Spleen (tissue), 11 donors: ENCODE measurements around the gene MYL9. TPM values are rescaled to one million over a fixed set of nuclear protein-coding genes. Genes with fewer than 3 reads are reported as not detected.

ENCODE experiments used
- DNase-seq: peaks from one replicate; pipeline ENCODE4 v3.0.0-alpha.2; 2020
- H3K27ac ChIP-seq, 8 donors: fragments of 200-600 bp; sonication (generic) in 7 of 8; 1 replicate in 4 of 8; 2 replicates in 4 of 8; pipeline versions ENCODE4 v1.5.0 to v1.8.0; 2016 to 2021; ENCODE audit warnings: inconsistent platforms in 4 of 8, mild to moderate bottlenecking in 4 of 8, moderate library complexity in 1 of 8
- H3K27me3 ChIP-seq, 7 donors: fragments of 200-600 bp; sonication (generic) in 6 of 7; replicated peaks in 1 of 7; 1 replicate in 4 of 7; 2 replicates in 3 of 7; pipeline versions ENCODE4 v1.5.0 to v1.8.0; 2016 to 2021; ENCODE audit warnings: inconsistent platforms in 3 of 7, mild to moderate bottlenecking in 1 of 7
- H3K36me3 ChIP-seq, 6 donors: fragments of 200-600 bp; sonication (generic) in 5 of 6; 1 replicate in 4 of 6; 2 replicates in 2 of 6; pipeline versions ENCODE4 v1.5.0 to v1.8.0; 2016 to 2021; ENCODE audit warnings: inconsistent platforms in 2 of 6
- H3K4me1 ChIP-seq, 6 donors: fragments of 200-600 bp; sonication (generic) in 5 of 6; 1 replicate in 3 of 6; 2 replicates in 3 of 6; pipeline versions ENCODE4 v1.5.0 to v1.8.0; 2016 to 2021; ENCODE audit warnings: inconsistent platforms in 3 of 6
- H3K4me3 ChIP-seq, 8 donors: fragments of 200-600 bp; sonication (generic) in 7 of 8; 1 replicate in 4 of 8; 2 replicates in 4 of 8; pipeline versions ENCODE4 v1.5.0 to v1.8.0; 2016 to 2021; ENCODE audit warnings: inconsistent platforms in 4 of 8, mild to moderate bottlenecking in 4 of 8, moderate library complexity in 2 of 8
- H3K9me3 ChIP-seq, 8 donors: fragments of 200-600 bp; sonication (generic) in 7 of 8; 1 replicate in 4 of 8; 2 replicates in 4 of 8; pipeline versions ENCODE4 v1.5.0 to v1.8.0; 2016 to 2021; ENCODE audit warnings: inconsistent platforms in 4 of 8
- POLR2A ChIP-seq, 3 donors: fragments of 450-650 bp; IDR thresholded peaks; one replicate each; pipeline ENCODE4 v1.5.1; 2017; ENCODE audit warnings: antibody characterized with exemption in 3 of 3, mild to moderate bottlenecking in 1 of 3
- POLR2AphosphoS5 ChIP-seq, 3 donors: sonication (generic); formaldehyde crosslinking; IDR thresholded peaks; one replicate each; pipeline ENCODE4 v1.5.1; 2017; ENCODE audit warnings: antibody characterized with exemption in 3 of 3
- WGBS, 5 donors: extraction: QIAGEN DNeasy Blood & Tissue Kit in 3 of 5; methylation state at CpG; one replicate each; pipeline versions ENCODE4 v1.1.5 to v1.1.7; 2013 to 2018; 5-methylcytosine and 5-hydroxymethylcytosine counted together
- intact Hi-C: fragments of 100-400 bp; cut with DNase I; formaldehyde crosslinking; loops from one replicate; pipeline ENCODE4 v1.15.0; 2023; ENCODE audit warnings: low total_unique reads
- polyA plus RNA-seq, 3 donors: library from polyadenylated mRNA; stranded (reverse); fragments of 200-250 nt; gene quantifications; one replicate each; pipeline ENCODE4 v1.2.1, GENCODE V29; 2013
- total RNA-seq, 7 donors: library from RNA; depleted of rRNA in 3 of 7; stranded (reverse); fragments of >200 nt in 3 of 7; fragmentation: NEBNext Ultra II Directional in 4 of 7; extraction: Animal tissue kit (Norgen Biotek cat#: 25700) in 4 of 7; gene quantifications; one replicate each; pipeline versions ENCODE4 v1.1.0 to v1.2.1, GENCODE V29; 2016 to 2021
- TF ChIP-seq, protein P1 (sequence below), 11 experiments: fragments of 200-600 bp in 7 of 11; fragments of 450-650 bp in 4 of 11; sonication (generic) in 4 of 11; IDR thresholded peaks in 8 of 11; conservative IDR thresholded peaks in 3 of 11; 1 replicate in 7 of 11; 2 replicates in 4 of 11; pipeline versions ENCODE4 v1.4.0 to v1.8.0; 2016 to 2021; ENCODE audit warnings: antibody characterized with exemption in 11 of 11, inconsistent platforms in 4 of 11, mild to moderate bottlenecking in 1 of 11
- donor health status: healthy with polysubstance abuse.
- donor health status: DM: no; HTN: no; CAD: no; lungs with moderate emphysema.
- donor health status: DM: no; HTN: no; CAD: no.
- donor health status: Bipolar disorder and iron deficiency.
- donor health status: healthy.
- donor health status: DM: no; HTN: no; CAD: no.
- donor health status: DM: yes; HTN: yes; CAD: no.

MYL9 gene
- total and polyA plus RNA-seq, 10 donors: 30.4 to 369 (median 83.2) TPM

- Histone ChIP-seq H3K4me1 (peaks cover 0 to 68% (median 27%) of the 10 kb centered on the region in 6 donors), H3K9me3 (no peaks in the 10 kb centered on the region), H3K27ac (no peak overlapping the region), H3K4me3 (no peak overlapping the region), H3K36me3 (peaks cover 0 to 50% (median 0%) of the 10 kb centered on the region in 6 donors), H3K27me3 (no peaks in the 10 kb centered on the region)
- WGBS, 5 donors: 79 to 94% (median 87%) methylated on average over 9 to 12 of the region's 12 CpGs
- DNase-seq: peak; percentile 4
- intact Hi-C loops: no loop called here
- TF ChIP-seq POLR2AphosphoS5 (IDR thresholded peaks at IDR 0.05) (no peak), POLR2A (IDR thresholded peaks at IDR 0.05) (no peak)
- TF ChIP-seq, protein P1, sequence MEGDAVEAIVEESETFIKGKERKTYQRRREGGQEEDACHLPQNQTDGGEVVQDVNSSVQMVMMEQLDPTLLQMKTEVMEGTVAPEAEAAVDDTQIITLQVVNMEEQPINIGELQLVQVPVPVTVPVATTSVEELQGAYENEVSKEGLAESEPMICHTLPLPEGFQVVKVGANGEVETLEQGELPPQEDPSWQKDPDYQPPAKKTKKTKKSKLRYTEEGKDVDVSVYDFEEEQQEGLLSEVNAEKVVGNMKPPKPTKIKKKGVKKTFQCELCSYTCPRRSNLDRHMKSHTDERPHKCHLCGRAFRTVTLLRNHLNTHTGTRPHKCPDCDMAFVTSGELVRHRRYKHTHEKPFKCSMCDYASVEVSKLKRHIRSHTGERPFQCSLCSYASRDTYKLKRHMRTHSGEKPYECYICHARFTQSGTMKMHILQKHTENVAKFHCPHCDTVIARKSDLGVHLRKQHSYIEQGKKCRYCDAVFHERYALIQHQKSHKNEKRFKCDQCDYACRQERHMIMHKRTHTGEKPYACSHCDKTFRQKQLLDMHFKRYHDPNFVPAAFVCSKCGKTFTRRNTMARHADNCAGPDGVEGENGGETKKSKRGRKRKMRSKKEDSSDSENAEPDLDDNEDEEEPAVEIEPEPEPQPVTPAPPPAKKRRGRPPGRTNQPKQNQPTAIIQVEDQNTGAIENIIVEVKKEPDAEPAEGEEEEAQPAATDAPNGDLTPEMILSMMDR (IDR thresholded peaks at IDR 0.05 in 8 of 11, conservative IDR thresholded peaks at IDR 0.05 in 3 of 11): no peak
Measured at GRCh38 chr20:36547186-36548005, 6.1 kb downstream of the MYL9 start.

DNA sequence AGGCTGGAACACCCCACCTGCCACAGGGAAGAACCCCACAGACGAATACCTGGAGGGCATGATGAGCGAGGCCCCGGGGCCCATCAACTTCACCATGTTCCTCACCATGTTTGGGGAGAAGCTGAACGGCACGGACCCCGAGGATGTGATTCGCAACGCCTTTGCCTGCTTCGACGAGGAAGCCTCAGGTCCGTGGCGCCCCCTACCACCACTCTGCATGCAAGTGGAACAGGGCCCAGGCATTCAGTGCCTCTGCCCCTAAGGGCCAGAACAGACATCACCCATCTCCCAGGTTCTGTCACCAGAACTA is 6.6 kb downstream of the MYL9 start:
- H3K9me3 ChIP-seq: no peaks in the 10 kb centered on the region
- TF ChIP-seq POLR2A (IDR thresholded peaks at IDR 0.05): no peak
- TF ChIP-seq, protein P1 (IDR thresholded peaks at IDR 0.05 in 8 of 11, conservative IDR thresholded peaks at IDR 0.05 in 3 of 11): no peak
- no peak for TF ChIP-seq POLR2AphosphoS5 (IDR thresholded peaks at IDR 0.05)
- DNase-seq: peak; percentile 59
- H3K27ac ChIP-seq: no peak overlapping the region
- H3K27me3 ChIP-seq: no peaks in the 10 kb centered on the region
- no peak overlapping the region for H3K4me3 ChIP-seq
- H3K4me1 ChIP-seq: peaks cover 0 to 62% (median 25%) of the 10 kb centered on the region in 6 donors
- intact Hi-C loops: no loop called here
- 68 to 84% (median 80%) methylated on average over 12 of the region's 12 CpGs for WGBS, 5 donors
- peaks cover 0 to 50% (median 0%) of the 10 kb centered on the region in 6 donors for H3K36me3 ChIP-seq

DNA sequence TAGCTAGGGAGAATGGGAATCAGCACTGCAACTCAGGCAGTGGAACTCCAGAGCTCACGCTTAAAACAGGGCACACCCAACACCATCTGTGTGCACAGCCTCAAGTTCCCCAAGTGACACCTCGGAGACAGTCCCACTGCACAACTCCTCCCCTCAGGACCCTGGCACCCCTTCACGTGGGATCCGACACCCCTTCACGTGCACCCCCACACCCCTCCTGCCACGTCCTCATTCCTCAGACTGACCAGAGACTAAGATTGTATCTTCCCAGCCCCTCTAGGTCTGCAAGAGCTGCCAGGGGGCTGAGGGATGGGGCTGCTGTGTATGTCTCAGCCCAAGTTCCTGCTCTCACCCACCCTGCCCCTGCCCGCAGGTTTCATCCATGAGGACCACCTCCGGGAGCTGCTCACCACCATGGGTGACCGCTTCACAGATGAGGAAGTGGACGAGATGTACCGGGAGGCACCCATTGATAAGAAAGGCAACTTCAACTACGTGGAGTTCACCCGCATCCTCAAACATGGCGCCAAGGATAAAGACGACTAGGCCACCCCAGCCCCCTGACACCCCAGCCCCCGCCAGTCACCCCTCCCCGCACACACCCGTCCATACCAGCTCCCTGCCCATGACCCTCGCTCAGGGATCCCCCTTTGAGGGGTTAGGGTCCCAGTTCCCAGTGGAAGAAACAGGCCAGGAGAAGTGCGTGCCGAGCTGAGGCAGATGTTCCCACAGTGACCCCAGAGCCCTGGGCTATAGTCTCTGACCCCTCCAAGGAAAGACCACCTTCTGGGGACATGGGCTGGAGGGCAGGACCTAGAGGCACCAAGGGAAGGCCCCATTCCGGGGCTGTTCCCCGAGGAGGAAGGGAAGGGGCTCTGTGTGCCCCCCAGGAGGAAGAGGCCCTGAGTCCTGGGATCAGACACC is 7.6 kb downstream of the MYL9 start:
- Histone ChIP-seq H3K9me3 (no peaks in the 10 kb centered on the region), H3K36me3 (peaks cover 0 to 50% (median 0%) of the 10 kb centered on the region in 6 donors), H3K27me3 (no peaks in the 10 kb centered on the region), H3K4me1 (peaks cover 0 to 52% (median 21%) of the 10 kb centered on the region in 6 donors), H3K27ac (peak overlapping the region in 1 of 8 donors; percentile 54), H3K4me3 (no peak overlapping the region)
- intact Hi-C loops: no loop called here
- TF ChIP-seq POLR2A (IDR thresholded peaks at IDR 0.05) (no peak), POLR2AphosphoS5 (IDR thresholded peaks at IDR 0.05) (no peak)
- TF ChIP-seq, protein P1 (IDR thresholded peaks at IDR 0.05 in 8 of 11, conservative IDR thresholded peaks at IDR 0.05 in 3 of 11): no peak
- 85 to 93% (median 88%) methylated on average over 22 to 23 of the region's 23 CpGs for WGBS, 5 donors
- peak; percentile 54 for DNase-seq

DNA sequence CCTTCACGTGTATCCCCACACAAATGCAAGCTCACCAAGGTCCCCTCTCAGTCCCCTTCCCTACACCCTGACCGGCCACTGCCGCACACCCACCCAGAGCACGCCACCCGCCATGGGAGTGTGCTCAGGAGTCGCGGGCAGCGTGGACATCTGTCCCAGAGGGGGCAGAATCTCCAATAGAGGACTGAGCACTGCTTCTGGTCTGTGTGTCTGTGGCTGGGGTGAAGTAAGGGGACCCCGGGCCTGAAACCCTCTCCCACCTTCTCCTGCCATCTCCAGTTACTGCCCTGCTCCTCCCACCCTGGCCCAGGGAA is 8.3 kb downstream of the MYL9 start:
- H3K4me3 ChIP-seq: no peak overlapping the region
- DNase-seq: no peak
- intact Hi-C loops: no loop called here
- TF ChIP-seq POLR2A (IDR thresholded peaks at IDR 0.05) (no peak), POLR2AphosphoS5 (IDR thresholded peaks at IDR 0.05) (peak in 2 of 3 donors; percentile 23 to 31)
- TF ChIP-seq, protein P1 (IDR thresholded peaks at IDR 0.05 in 8 of 11, conservative IDR thresholded peaks at IDR 0.05 in 3 of 11): no peak
- peaks cover 0 to 46% (median 15%) of the 10 kb centered on the region in 6 donors for H3K4me1 ChIP-seq
- peaks cover 0 to 50% (median 0%) of the 10 kb centered on the region in 6 donors for H3K36me3 ChIP-seq
- no peaks in the 10 kb centered on the region for H3K9me3 ChIP-seq
- WGBS, 5 donors: 88 to 97% (median 92%) methylated on average over 9 of the region's 9 CpGs; no CpG with 5 or more reads in 1 of the 5 donors
- H3K27ac ChIP-seq: peak overlapping the region in 1 of 8 donors; percentile 54
- H3K27me3 ChIP-seq: no peaks in the 10 kb centered on the region
